C4-2B (cell line): ENCODE measurements around the gene EPS15.

Source experiments
- H3K27ac ChIP-seq: fragments of 450-650 bp; 2 replicates; pipeline ENCODE4 v1.5.1; 2017
- ZFX ChIP-seq: fragments of 450-650 bp; IDR thresholded peaks from 2 replicates; pipeline ENCODE4 v1.6.1; 2017
- TF ChIP-seq, protein P1 (sequence below): fragments of 450-650 bp; conservative IDR thresholded peaks from 2 replicates; pipeline ENCODE4 v1.5.1; 2017; ENCODE audit warnings: mild to moderate bottlenecking

EPS15 gene

DNA sequence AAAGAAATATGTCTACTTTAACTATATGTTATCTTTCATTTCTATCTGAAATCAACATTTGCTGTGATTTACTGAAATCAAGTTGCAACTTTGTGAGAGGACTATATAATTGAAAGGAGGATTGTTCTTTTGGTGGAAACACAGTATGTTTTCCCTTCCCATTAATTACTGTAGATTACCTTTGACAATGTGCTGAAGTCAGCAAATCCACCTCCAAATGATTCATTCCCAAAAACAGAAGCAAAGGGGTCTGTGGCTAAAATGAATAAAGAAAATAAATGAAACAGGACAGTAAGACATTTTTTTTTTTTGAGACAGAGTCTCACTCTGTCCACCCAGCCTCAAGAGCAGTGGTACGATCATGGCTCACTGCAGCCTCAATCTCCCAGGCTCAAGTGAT lies 153.3 kb downstream of the EPS15 start:
- TF ChIP-seq ZFX, result no peak
- TF ChIP-seq, protein P1, sequence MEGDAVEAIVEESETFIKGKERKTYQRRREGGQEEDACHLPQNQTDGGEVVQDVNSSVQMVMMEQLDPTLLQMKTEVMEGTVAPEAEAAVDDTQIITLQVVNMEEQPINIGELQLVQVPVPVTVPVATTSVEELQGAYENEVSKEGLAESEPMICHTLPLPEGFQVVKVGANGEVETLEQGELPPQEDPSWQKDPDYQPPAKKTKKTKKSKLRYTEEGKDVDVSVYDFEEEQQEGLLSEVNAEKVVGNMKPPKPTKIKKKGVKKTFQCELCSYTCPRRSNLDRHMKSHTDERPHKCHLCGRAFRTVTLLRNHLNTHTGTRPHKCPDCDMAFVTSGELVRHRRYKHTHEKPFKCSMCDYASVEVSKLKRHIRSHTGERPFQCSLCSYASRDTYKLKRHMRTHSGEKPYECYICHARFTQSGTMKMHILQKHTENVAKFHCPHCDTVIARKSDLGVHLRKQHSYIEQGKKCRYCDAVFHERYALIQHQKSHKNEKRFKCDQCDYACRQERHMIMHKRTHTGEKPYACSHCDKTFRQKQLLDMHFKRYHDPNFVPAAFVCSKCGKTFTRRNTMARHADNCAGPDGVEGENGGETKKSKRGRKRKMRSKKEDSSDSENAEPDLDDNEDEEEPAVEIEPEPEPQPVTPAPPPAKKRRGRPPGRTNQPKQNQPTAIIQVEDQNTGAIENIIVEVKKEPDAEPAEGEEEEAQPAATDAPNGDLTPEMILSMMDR, result no peak
- H3K27ac ChIP-seq, result no peak overlapping the region

DNA sequence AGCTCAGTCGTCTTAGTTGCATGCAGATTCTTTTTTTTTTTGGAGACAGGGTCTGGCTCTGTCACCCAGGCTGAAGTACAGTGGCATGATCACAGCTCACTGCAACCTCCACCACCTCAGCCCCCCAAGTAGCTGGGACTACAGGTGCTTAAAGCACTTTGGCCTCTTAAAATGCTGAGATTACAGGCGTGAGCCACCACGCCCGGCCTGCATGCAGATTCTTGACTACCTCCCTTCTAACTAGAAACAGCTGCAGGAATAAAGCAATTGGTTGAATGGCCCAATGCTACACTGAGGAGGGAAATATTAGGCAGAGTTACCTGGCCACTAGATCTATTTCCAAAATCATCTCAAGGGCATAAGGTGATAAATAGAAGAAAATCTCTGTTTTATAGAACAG lies 159.2 kb downstream of the EPS15 start:
- TF ChIP-seq, protein P1, result no peak
- TF ChIP-seq ZFX, result no peak
- no peak overlapping the region for H3K27ac ChIP-seq

DNA sequence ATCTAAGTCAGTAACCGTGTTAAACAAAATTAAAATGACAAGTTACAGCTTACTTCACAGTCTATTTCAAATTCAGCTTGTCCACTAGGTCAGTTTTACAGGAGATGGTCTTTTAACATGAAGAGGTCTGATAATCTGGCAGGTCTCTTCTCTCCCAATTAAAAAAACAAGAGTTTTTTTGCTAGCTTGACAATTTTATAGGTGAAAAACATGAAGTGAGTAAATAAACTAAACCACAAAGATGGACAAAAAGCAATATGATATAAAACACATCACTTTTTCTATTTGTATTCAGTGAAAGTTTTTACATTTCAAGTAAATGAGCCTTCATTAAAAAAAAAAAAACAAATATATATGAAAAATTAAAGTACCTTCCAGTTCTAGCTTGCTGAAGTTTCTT lies 163.7 kb downstream of the EPS15 start:
- TF ChIP-seq ZFX, result no peak

DNA sequence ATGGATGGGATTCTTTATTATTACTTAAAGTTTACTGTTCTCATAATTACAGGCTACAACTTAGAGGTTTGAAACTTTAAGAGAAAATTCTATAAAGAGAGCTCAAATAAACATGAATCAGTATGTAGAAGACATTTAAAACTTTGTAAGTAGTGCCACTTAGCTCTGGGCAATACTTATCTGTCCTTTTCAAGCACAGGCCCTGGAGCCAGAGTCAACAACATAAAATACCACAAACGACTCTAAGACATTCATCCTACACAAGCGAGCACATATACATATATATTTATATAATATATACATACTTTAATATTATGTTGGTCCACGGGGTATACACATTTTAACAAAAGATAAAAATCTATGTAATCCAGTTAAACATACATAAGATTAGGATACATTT lies 164.7 kb downstream of the EPS15 start:
- TF ChIP-seq, protein P1, result no peak
- TF ChIP-seq ZFX, result no peak
- H3K27ac ChIP-seq, result no peak overlapping the region

More for the DNA sequence above, 163.7 kb downstream of the EPS15 start:
- H3K27ac ChIP-seq, result no peak overlapping the region

DNA sequence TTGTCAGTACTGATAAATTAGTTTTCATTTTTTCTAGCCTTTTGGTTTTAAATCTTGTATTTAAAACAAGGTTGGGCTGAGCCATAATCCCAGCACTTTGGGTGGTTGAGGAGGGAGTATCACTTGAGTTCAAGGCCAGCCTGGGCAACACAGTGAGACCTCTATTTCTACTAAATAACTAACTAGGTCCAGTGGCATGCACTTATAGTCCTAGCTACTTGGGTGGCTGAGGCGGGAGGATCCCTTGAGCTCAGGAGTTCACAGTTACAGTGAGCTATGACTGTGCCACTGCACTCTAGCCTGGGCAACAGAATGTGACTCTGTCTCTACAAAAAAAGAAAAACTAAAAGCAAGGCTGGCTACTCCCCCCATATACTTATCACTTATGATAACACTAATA lies 167.2 kb downstream of the EPS15 start:
- no peak overlapping the region for H3K27ac ChIP-seq
- TF ChIP-seq, protein P1, result no peak

DNA sequence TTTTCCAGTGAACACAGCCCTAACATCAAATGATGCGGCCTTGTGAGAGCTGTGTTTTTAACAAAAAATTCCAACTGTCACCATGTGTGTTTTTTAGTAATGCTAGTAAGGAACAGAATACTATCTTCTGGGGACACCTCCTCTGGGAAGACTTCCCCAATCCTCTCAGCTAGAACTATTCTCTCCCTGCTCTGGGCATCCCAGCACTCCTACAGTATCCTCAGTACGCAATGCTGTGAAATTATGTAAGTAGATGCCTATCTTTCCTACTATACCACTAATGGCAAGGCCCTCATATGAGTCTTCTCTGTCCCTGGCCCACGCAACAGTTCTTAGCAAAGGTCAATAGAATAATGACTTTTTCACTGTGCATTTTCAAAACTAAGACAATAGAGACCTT lies 169.2 kb downstream of the EPS15 start:
- TF ChIP-seq ZFX, result no peak
- TF ChIP-seq, protein P1, result no peak
- H3K27ac ChIP-seq, result no peak overlapping the region

DNA sequence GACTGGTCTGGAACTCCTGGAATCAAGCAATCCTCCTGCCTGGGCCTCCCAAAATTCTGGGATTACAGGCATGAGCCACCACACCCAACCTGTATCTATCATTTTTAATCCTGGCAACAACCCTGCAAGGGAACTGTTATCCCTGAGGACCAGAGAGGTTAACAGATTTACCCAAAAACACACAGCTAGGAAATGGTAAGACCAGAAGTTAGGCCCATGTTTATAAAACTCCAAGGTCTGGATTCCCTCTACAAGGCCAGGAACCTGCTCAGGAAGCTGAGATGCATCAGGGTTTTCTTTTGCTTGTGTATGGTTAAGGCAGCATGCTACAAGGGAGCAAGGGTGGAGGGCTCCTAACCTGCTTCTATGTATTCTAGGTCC lies 170.9 kb downstream of the EPS15 start:
- no peak for TF ChIP-seq ZFX
- TF ChIP-seq, protein P1, result no peak

DNA sequence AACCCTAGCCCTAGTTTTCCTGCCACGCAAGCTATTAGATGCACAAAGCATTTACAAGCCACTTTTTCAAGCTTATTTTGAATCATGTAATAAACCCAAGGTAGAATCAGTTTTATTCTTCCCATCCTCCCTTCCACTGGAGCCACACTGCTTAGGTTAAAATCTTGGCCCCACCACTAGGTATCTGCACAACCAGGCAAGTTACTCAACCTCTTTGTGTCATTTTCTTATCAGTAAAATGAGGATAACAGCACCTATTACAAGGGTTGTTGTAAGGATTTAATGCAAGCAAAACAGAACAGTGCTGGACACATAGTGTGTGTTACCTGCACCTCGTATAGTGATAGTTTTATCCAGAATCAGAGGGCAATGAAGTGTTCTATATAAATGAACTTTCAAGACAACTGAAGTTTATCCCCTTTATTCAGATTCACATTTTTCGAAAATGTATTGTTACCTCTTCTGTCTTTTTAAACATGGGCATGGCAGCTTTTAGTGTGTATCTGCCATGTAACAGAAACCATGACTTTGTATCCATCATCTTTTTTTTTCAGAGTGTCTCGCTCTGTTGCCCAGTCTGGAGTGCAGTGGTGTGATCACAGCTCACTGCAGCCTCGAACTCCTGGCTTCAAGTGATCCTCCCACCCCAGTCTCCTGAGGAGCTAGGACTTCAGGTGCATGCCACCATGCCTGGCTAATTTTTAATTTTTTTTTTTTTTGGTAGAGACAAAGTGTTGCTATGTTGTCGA lies 171.5 kb downstream of the EPS15 start:
- no peak overlapping the region for H3K27ac ChIP-seq
- no peak for TF ChIP-seq ZFX
- TF ChIP-seq, protein P1, result no peak

More for the DNA sequence above, 170.9 kb downstream of the EPS15 start:
- no peak overlapping the region for H3K27ac ChIP-seq
